ENCODE results near the gene GK2.

GK2 gene

DNA sequence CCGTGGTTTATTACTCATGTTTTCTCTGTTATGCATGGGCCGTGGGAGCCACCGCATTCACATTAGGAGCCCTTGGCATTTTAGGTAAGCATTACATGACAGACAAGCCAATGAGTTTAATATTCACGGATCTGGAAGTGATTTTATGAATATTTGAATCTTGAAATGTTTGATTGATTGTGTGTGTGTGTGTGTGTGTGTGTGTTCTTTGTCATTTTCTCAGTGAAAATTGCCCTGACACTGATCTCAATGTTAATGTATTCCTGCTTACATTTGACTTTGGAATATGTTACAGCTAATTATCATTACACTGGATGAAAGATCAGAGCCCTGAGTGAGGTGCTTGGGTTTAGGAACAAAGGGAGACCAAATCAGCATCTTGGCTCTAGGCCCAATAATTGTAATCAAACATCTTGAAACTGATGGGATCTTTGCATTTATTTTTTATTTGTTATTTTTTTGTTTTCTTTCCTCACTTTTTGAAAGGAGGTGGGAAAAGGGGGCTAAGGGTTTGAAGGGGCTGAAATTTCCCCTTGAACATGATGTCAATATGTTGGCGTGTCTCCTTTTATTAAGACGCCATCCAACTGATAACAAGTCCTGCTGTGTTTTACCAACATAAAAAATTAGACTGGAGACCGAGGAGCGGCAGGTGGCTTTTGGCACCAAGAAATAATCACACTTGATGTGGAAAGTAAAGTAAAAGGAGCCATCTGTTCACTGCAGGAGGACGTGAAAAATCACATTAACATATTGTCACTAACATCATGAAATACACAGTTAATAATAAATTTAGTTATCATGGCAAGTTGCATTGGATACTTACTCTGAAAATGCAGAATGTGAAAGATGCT is 5.2 kb upstream of the GK2 start:
- DNase-seq (ENCODE audit: extremely low read depth, low read depth) = no peak
- TF ChIP-seq, protein P1, sequence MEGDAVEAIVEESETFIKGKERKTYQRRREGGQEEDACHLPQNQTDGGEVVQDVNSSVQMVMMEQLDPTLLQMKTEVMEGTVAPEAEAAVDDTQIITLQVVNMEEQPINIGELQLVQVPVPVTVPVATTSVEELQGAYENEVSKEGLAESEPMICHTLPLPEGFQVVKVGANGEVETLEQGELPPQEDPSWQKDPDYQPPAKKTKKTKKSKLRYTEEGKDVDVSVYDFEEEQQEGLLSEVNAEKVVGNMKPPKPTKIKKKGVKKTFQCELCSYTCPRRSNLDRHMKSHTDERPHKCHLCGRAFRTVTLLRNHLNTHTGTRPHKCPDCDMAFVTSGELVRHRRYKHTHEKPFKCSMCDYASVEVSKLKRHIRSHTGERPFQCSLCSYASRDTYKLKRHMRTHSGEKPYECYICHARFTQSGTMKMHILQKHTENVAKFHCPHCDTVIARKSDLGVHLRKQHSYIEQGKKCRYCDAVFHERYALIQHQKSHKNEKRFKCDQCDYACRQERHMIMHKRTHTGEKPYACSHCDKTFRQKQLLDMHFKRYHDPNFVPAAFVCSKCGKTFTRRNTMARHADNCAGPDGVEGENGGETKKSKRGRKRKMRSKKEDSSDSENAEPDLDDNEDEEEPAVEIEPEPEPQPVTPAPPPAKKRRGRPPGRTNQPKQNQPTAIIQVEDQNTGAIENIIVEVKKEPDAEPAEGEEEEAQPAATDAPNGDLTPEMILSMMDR (IDR thresholded peaks at IDR 0.05; ENCODE audit: low read depth, low read length) = no peak

DNA sequence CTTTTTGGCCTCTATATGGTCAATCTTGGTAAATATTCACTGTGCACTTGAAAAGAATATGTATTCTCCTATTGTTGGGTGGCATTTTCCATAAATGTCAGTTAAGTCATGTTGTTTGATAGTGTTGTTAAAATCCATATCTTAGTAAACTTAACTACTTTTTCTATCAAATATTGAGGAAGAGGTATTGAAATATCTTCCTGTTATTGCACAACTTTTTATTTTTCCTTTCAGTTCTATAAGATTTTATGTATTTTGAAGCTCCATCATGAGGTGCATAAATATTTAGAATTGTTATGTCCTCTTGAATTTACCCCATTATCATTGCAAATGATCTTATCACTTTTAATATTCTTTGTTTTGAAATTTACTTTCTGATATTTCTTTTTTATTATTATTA is 3.4 kb downstream of the GK2 start:
- no peak for DNase-seq (ENCODE audit: extremely low read depth, low read depth)
- TF ChIP-seq, protein P1 (IDR thresholded peaks at IDR 0.05; ENCODE audit: low read depth, low read length) = no peak

DNA sequence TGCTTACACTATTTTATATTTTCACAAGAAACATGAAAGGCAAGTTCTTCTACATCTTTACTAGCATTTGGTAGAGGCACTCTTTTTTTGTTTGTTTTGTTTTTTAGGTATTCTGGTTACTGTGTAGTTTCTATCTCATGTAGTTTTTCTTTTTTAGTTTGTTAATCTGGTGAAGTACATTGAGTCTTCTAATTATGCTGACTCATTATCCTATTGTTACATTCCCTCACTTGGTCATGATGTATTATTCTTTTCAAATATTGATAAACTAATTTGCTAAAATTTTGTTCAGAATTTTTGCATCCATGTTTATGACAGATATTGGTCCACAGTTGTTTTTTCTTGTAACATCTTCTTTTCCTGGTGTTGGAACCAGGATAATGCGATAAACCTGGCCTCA is 4.7 kb downstream of the GK2 start:
- DNase-seq (ENCODE audit: extremely low read depth, low read depth) = no peak
- TF ChIP-seq, protein P1 (IDR thresholded peaks at IDR 0.05; ENCODE audit: low read depth, low read length) = no peak

DNA sequence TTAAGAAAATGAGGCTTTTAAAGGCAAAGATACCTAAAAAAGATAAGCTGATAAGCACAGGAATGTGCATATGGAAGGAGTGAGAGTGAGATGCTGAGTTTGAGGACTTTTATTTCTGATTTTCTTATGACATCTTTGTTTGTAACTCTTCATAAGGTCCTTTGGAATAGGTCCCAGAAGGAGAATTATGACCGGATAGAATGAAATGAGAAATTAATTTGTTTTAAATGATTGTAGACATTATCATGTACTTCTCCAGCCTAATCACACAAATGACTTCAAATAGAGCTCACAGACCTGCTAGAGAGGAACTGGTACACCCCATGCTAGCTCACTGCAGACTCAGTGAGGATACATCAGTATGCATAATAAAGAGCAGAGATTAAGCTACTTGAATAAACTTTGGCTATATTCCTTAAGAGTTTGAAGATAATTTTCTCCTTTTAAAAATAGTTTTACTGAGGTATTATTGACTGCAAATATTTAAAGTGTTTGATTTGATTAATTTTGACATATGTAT is 5.6 kb downstream of the GK2 start:
- TF ChIP-seq, protein P1 (IDR thresholded peaks at IDR 0.05; ENCODE audit: low read depth, low read length) = no peak
- DNase-seq (ENCODE audit: extremely low read depth, low read depth) = no peak

DNA sequence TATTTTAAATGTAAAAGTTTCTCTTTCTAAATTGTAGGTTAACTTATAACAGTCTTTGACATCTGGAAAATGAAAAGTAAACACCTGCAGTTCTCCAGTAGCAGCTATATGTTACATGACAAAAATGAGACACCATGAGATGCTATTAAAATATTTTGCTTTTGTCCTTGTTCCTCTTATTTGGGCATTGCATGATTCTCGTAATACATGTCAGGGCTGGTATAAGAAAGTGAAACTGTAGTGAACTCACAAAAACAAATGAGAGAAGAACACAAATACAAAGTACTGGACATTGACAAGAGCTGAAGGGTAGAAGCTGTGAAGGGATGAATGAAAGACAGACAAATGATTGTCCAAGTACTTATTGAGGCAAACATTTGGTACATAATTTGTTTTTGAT is 9.0 kb downstream of the GK2 start:
- TF ChIP-seq, protein P1 (IDR thresholded peaks at IDR 0.05; ENCODE audit: low read depth, low read length) = no peak
- DNase-seq (ENCODE audit: extremely low read depth, low read depth) = no peak

DNA sequence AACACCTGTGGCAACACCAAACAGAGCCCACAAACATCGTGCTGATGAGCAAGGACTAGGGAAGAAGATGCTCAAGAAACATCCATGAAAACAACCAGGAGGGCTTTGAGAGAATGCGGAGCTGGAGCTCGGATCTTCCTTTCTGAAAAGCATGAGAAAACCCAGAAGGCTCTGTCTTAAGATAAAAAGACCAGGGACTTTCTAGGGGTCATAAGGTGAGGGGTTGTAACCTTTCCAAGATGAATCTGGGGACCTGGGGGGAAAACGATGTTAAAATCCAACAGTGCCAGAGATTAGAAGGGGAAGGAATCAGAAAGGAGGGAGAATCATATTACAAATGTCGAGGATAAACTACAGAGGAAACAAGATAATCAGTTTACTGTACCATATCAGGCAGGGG is 10.1 kb downstream of the GK2 start:
- no peak for DNase-seq (ENCODE audit: extremely low read depth, low read depth)

DNA sequence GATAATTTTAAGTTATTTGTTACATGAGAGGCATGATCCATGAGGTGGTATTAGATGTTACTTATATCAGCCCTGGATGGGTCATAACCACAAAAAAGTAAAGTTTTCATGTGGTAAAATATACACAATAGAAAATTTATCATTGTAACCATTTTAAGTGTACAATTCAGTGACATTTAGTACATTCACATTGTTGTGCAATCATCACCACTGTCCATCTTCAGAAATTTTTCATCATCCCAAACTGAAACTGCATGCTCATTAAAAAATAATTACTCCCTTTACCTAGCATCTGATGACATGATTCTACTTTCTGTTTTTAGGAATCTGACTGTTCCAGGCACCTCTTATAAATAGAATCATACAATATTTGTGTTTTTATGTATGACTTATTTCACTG is 11.2 kb downstream of the GK2 start:
- TF ChIP-seq, protein P1 (IDR thresholded peaks at IDR 0.05; ENCODE audit: low read depth, low read length) = no peak
- DNase-seq (ENCODE audit: extremely low read depth, low read depth) = no peak

More for the DNA sequence above, 10.1 kb downstream of the GK2 start:
- TF ChIP-seq, protein P1 (IDR thresholded peaks at IDR 0.05; ENCODE audit: low read depth, low read length) = no peak
